ENCODE results near the gene SPI1. TPM values are rescaled to one million over a fixed set of nuclear protein-coding genes. Genes with fewer than 3 reads are reported as not detected.

Gene SPI1
- total RNA-seq, 6 donors from 2014 or later: 52.8 to 275 (median 179) TPM

DNA sequence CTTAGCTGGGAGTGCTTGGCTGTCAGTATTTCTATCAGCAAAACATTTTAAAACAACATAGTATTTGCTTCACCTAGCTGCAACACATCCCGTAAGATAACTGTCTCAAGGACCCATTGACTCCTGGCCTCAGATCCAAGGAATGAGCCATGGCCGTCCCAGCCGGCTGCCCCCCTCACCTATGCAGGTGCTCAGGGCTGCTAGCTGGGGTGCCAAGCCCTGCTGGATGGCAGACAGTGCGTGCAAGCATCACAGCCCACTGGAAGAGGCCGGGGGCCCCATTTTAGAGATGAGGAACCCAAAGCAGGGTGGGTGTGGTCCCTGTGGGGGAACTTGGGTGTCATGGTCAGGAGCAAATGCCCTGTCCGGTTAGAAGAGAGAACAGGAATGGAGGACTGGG is 39.4 kb upstream of the SPI1 start:
- peaks cover 26 to 94% (median 73%) of the 10 kb centered on the region in 4 donors for H3K36me3 ChIP-seq
- no peak for DNase-seq

DNA sequence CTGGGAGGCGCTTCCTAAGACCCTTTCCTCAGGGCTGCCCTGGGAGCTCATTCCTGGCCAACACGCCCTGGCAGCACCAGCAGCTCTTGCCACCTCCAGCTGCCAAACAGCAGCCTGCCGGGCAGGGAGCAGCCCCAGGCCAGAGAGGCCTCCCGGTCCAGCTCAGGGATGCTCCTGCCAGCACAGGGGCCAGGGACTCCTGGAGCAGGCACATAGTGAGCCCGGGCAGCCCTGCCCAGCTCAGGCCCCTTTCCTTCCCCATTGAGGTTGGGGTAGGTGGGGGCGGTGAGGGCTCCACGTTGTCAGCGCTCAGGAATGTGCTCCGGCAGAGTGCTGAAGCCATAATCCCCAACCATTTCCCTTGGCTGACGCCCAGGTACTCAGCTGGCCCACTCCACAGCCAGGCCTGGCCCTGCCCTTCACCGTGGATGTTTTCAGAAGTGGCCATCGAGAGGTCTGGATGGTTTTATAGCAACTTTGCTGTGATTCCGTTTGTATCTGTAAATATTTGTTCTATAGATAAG is 37.7 kb upstream of the SPI1 start:
- Histone ChIP-seq H3K27me3 (no peaks in the 10 kb centered on the region), H3K27ac (peak overlapping the region; percentile 79 to 90 (median 86)), H3K4me1 (peaks cover 25 to 50% (median 34%) of the 10 kb centered on the region in 4 donors), H3K36me3 (peaks cover 14 to 93% (median 63%) of the 10 kb centered on the region in 4 donors), H3K9me3 (no peaks in the 10 kb centered on the region), H3K4me3 (no peak overlapping the region)
- TF ChIP-seq POLR2AphosphoS5 (IDR thresholded peaks at IDR 0.05): peak; percentile 62 to 68
- TF ChIP-seq POLR2A (IDR thresholded peaks at IDR 0.05): peak in 1 of 4 donors; percentile 43
- TF ChIP-seq, protein P1, sequence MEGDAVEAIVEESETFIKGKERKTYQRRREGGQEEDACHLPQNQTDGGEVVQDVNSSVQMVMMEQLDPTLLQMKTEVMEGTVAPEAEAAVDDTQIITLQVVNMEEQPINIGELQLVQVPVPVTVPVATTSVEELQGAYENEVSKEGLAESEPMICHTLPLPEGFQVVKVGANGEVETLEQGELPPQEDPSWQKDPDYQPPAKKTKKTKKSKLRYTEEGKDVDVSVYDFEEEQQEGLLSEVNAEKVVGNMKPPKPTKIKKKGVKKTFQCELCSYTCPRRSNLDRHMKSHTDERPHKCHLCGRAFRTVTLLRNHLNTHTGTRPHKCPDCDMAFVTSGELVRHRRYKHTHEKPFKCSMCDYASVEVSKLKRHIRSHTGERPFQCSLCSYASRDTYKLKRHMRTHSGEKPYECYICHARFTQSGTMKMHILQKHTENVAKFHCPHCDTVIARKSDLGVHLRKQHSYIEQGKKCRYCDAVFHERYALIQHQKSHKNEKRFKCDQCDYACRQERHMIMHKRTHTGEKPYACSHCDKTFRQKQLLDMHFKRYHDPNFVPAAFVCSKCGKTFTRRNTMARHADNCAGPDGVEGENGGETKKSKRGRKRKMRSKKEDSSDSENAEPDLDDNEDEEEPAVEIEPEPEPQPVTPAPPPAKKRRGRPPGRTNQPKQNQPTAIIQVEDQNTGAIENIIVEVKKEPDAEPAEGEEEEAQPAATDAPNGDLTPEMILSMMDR (IDR thresholded peaks at IDR 0.05): no peak
- TF ChIP-seq EP300 (IDR thresholded peaks at IDR 0.05): peak in 1 of 4 donors; percentile 53
- DNase-seq: peak; percentile 82 to 92
- ATAC-seq (ENCODE audit: low FRiP score in 2 of 2): peak; percentile 86 to 90
- 22 to 45% methylated on average over 5 to 13 of the region's 13 CpGs for WGBS, 2 donors

More for the DNA sequence above, 39.4 kb upstream of the SPI1 start:
- ATAC-seq (ENCODE audit: low FRiP score in 2 of 2): no peak
- WGBS, 2 donors: 87 to 92% methylated on average over 6 of the region's 6 CpGs
- no peak for TF ChIP-seq POLR2AphosphoS5 (IDR thresholded peaks at IDR 0.05)
- Histone ChIP-seq H3K9me3 (no peaks in the 10 kb centered on the region), H3K27me3 (no peaks in the 10 kb centered on the region), H3K4me1 (peaks cover 22 to 54% (median 26%) of the 10 kb centered on the region in 4 donors), H3K27ac (peak overlapping the region in 3 of 4 donors; percentile 49 to 89 (median 79)), H3K4me3 (no peak overlapping the region)

DNA sequence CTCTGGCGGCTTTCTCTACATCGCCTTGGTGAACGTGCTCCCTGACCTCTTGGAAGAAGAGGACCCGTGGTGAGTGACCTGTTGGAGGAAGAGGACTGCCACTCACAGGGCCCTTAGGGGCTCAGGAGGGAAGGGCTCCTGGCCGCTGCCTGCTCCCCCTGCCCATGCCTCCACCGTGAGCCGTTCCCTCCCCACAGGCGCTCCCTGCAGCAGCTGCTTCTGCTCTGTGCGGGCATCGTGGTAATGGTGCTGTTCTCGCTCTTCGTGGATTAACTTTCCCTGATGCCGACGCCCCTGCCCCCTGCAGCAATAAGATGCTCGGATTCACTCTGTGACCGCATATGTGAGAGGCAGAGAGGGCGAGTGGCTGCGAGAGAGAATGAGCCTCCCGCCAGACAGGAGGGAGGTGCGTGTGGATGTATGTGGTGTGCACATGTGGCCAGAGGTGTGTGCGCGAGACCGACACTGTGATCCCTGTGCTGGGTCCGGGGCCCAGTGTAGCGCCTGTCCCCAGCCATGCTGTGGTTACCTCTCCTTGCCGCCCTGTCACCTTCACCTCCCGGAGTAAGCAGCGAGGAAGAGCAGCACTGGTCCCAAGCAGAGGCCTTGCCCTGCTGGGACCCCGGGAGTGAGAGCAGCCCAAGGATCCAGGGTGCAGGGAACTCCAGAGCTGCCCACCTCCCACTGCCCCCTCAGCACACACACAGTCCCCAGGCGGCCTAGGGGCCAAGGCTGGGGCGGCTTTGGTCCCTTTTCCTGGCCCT is 36.9 kb upstream of the SPI1 start:
- Histone ChIP-seq H3K9me3 (no peaks in the 10 kb centered on the region), H3K4me3 (no peak overlapping the region), H3K4me1 (peaks cover 30 to 55% (median 36%) of the 10 kb centered on the region in 4 donors), H3K27me3 (no peaks in the 10 kb centered on the region), H3K36me3 (peaks cover 12 to 93% (median 59%) of the 10 kb centered on the region in 4 donors), H3K27ac (peak overlapping the region; percentile 79 to 90 (median 86))
- DNase-seq (peak in 1 of 2 donors; percentile 61), ATAC-seq (ENCODE audit: low FRiP score in 2 of 2) (no peak)
- WGBS, 2 donors: 86 to 93% methylated on average over 24 to 28 of the region's 31 CpGs
- TF ChIP-seq EP300 (IDR thresholded peaks at IDR 0.05) (no peak), POLR2AphosphoS5 (IDR thresholded peaks at IDR 0.05) (no peak), POLR2A (IDR thresholded peaks at IDR 0.05) (no peak)
- TF ChIP-seq, protein P1 (IDR thresholded peaks at IDR 0.05): no peak

DNA sequence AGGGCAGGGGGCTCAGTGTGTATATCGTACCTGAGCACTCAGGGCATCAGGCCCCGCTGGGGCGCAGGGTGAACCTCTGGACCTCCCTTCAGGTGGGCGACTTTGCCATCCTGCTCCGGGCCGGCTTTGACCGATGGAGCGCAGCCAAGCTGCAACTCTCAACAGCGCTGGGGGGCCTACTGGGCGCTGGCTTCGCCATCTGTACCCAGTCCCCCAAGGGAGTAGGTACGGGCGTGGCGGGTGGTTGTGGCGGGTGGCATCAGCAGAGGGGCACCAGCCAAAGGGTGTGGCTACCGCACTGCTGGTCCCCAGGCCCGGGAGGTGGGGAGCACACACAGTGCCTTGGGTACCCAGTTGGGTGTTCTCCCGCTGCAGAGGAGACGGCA is 36.3 kb upstream of the SPI1 start:
- TF ChIP-seq POLR2A (IDR thresholded peaks at IDR 0.05) (no peak), EP300 (IDR thresholded peaks at IDR 0.05) (no peak), POLR2AphosphoS5 (IDR thresholded peaks at IDR 0.05) (no peak)
- TF ChIP-seq, protein P1 (IDR thresholded peaks at IDR 0.05): no peak
- no peaks in the 10 kb centered on the region for H3K9me3 ChIP-seq
- DNase-seq (peak in 1 of 2 donors; percentile 79), ATAC-seq (ENCODE audit: low FRiP score in 2 of 2) (no peak)
- H3K27ac ChIP-seq: peak overlapping the region; percentile 68 to 90 (median 80)
- 90 to 95% methylated on average over 6 to 14 of the region's 19 CpGs for WGBS, 2 donors
- H3K27me3 ChIP-seq: no peaks in the 10 kb centered on the region
- peaks cover 36 to 61% (median 41%) of the 10 kb centered on the region in 4 donors for H3K4me1 ChIP-seq
- H3K36me3 ChIP-seq: peaks cover 6 to 91% (median 53%) of the 10 kb centered on the region in 4 donors
- no peak overlapping the region for H3K4me3 ChIP-seq

DNA sequence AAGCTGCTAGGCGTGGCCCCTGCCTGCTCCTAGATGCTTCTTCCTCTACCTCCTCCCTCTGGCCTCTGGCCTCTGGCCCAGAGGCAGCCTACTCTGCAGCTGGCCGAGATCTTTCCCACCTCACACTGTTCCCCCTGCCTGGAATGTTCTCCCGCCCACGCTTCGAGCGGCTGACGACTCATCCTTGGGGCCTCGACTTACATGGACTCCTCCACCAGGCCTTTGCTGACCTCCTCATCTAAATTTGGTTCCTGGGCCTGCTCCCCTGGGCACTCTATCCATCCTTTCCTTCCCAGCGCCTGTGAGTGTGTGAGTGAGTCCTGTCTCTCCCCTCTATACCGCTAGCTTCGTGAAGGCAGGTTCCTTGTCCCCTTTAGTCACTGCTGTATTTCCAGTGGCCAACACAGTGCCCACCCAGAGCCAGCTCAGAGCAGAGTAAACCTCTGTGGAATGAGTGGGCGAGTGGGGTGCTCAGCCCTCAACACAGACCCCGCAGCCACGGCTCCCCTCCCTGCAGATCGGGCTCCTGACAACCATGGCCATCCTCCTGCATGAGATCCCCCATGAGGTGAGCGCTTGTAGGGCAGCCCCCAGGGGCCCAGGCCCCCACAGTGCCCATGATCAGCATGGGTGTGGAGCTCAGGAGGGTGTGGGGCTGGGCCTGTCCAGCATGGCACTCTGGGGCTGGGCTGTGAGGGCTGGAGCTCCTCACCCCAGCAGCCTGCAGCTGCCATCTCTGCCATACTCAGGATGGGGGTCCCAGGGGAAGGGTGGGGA is 35.7 kb upstream of the SPI1 start:
- DNase-seq (peak in 1 of 2 donors; percentile 76), ATAC-seq (ENCODE audit: low FRiP score in 2 of 2) (peak in 1 of 2 donors; percentile 44)
- H3K4me1 ChIP-seq: peaks cover 42 to 67% (median 47%) of the 10 kb centered on the region in 4 donors
- no peaks in the 10 kb centered on the region for H3K27me3 ChIP-seq
- peak overlapping the region; percentile 68 to 90 (median 80) for H3K27ac ChIP-seq
- no peak overlapping the region for H3K4me3 ChIP-seq
- TF ChIP-seq EP300 (IDR thresholded peaks at IDR 0.05) (peak in 1 of 4 donors; percentile 33), POLR2AphosphoS5 (IDR thresholded peaks at IDR 0.05) (peak; percentile 74 to 76), POLR2A (IDR thresholded peaks at IDR 0.05) (no peak)
- TF ChIP-seq, protein P1 (IDR thresholded peaks at IDR 0.05): no peak
- H3K9me3 ChIP-seq: no peaks in the 10 kb centered on the region
- 82 to 87% methylated on average over 11 to 16 of the region's 16 CpGs for WGBS, 2 donors
- peaks cover 4 to 85% (median 48%) of the 10 kb centered on the region in 4 donors for H3K36me3 ChIP-seq

Data from upper lobe of left lung (tissue), 6 donors.